GM06990 (cell line): ENCODE results near the gene ARMH4.

Experiments
- DNase-seq: peaks from one replicate; pipeline ENCODE4 v3.0.0-alpha.2; 2011; ENCODE audit not compliant: insufficient read length; ENCODE audit errors: extremely low read depth
- H3K27me3 ChIP-seq: replicated peaks from 2 replicates; pipeline ENCODE4 v1.6.0; 2011; ENCODE audit warnings: low read length; ENCODE audit not compliant: control insufficient read depth, insufficient read depth
- H3K36me3 ChIP-seq: 2 replicates; pipeline ENCODE4 v1.5.1; 2011; ENCODE audit warnings: low read length; ENCODE audit not compliant: control insufficient read depth, insufficient read depth
- H3K4me3 ChIP-seq: replicated peaks from 2 replicates; pipeline ENCODE4 v1.5.1; 2011; ENCODE audit warnings: low read depth, mild to moderate bottlenecking, control low read depth, low read length
- TF ChIP-seq, protein P1 (sequence below): IDR thresholded peaks from 2 replicates; pipeline ENCODE4 v1.5.1; 2011; ENCODE audit warnings: low read length, control low read depth, mild to moderate bottlenecking, inconsistent platforms; ENCODE audit not compliant: insufficient read depth, poor library complexity, severe bottlenecking

ARMH4 gene, protein sequence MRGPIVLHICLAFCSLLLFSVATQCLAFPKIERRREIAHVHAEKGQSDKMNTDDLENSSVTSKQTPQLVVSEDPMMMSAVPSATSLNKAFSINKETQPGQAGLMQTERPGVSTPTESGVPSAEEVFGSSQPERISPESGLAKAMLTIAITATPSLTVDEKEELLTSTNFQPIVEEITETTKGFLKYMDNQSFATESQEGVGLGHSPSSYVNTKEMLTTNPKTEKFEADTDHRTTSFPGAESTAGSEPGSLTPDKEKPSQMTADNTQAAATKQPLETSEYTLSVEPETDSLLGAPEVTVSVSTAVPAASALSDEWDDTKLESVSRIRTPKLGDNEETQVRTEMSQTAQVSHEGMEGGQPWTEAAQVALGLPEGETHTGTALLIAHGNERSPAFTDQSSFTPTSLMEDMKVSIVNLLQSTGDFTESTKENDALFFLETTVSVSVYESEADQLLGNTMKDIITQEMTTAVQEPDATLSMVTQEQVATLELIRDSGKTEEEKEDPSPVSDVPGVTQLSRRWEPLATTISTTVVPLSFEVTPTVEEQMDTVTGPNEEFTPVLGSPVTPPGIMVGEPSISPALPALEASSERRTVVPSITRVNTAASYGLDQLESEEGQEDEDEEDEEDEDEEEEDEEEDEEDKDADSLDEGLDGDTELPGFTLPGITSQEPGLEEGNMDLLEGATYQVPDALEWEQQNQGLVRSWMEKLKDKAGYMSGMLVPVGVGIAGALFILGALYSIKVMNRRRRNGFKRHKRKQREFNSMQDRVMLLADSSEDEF

DNA sequence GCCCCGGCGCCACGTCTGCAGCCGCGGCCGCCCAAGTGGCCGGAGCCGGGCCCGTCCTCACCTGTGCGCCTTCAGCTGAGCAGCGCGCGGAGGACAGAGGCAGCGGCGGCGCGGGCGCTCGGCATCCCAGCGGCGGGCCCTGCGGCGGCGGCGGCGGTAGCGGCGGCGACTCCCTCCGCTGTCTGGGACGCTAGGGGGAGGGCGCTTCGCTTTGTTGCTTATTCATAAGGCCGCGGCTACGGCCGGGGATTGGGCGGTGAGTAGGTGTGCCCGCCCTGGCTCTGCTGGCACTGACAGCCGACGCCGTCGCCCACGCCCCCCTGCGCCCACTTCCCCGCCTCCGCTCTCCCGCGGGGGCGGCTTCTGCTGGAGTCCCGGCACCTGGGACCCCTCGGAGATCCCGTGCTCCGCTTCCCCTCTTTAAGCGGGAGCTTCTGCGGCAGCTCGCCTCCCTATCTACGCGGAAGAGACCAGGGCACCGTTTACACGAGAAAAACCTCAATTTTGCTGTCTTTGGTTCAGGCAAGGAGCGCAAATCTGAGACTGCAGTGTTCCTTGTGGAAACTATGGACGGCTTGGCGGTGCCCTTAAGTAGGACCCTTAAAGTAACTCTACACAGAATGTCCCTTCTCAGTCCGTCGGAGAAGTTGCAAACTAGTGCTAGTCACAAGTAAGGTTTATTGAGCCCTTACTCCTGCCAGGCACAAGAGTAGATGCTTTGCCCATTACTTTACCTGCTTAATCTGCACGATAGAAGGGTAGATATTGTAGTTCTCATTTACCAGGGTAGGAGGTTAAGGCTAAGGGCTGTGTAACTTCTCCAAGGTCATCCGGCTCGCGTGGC is at the start of gene ARMH4:
TSS of gene ARMH4 (minus strand) at position 200 of the 844 bp plus-strand sequence. CDS start 12,855 bp downstream, outside the sequence.
- Histone ChIP-seq H3K4me3 (peak within 1 kb of the TSS; percentile 61), H3K27me3 (no peaks in the 10 kb centered on the region; the same call in none of the 2 replicates)
- DNase-seq, result peak; percentile 62

DNA sequence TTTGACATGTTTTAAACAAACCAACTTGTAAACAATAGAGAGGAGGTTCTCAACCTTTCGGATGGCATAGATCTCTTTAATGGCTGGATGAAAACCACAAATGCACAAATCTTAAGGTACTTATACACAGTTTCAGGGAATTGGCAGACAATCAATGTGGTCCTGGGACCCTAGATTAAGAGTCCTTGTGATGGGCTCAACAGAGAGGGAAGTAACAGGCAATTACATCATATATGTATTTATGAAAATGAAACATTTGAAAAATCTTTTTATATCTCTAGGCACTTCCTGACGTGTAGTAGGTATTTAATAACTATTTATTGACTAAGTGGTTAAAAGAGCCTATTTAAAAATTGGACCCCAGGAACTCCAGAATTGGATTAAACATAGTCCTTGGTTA is 48.8 kb upstream of the ARMH4 start:
- TF ChIP-seq, protein P1, sequence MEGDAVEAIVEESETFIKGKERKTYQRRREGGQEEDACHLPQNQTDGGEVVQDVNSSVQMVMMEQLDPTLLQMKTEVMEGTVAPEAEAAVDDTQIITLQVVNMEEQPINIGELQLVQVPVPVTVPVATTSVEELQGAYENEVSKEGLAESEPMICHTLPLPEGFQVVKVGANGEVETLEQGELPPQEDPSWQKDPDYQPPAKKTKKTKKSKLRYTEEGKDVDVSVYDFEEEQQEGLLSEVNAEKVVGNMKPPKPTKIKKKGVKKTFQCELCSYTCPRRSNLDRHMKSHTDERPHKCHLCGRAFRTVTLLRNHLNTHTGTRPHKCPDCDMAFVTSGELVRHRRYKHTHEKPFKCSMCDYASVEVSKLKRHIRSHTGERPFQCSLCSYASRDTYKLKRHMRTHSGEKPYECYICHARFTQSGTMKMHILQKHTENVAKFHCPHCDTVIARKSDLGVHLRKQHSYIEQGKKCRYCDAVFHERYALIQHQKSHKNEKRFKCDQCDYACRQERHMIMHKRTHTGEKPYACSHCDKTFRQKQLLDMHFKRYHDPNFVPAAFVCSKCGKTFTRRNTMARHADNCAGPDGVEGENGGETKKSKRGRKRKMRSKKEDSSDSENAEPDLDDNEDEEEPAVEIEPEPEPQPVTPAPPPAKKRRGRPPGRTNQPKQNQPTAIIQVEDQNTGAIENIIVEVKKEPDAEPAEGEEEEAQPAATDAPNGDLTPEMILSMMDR, result no peak
- H3K36me3 ChIP-seq, result no peaks in the 10 kb centered on the region; the same call in 1 of the 2 replicates
- no peak for DNase-seq
- peak overlapping the region; percentile 74 for H3K4me3 ChIP-seq
- H3K27me3 ChIP-seq, result no peaks in the 10 kb centered on the region

More for the DNA sequence above, at the start of gene ARMH4:
- H3K36me3 ChIP-seq, result no peaks in the 10 kb centered on the region
- TF ChIP-seq, protein P1, result no peak

DNA sequence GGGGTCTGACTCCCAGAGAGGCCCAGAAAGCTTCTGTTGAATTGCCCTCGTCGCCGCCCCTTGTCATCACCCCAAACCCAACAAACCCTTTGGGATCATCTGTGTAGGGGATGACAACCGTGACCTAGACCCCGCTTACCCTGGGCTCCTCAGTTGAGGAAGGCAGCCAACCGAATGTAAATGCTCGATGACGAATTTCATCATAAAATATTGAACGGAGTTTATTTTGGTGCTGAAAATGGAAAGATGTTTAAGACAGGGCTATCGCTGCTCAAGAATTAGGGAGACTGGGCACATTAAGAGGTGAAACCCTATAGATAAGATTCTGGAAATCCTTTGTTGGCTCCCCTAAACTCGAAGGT is 48.4 kb upstream of the ARMH4 start:
- no peak for DNase-seq
- TF ChIP-seq, protein P1, result no peak
- no peaks in the 10 kb centered on the region for H3K27me3 ChIP-seq
- H3K4me3 ChIP-seq, result peak overlapping the region; percentile 74
- H3K36me3 ChIP-seq, result no peaks in the 10 kb centered on the region; the same call in 1 of the 2 replicates

DNA sequence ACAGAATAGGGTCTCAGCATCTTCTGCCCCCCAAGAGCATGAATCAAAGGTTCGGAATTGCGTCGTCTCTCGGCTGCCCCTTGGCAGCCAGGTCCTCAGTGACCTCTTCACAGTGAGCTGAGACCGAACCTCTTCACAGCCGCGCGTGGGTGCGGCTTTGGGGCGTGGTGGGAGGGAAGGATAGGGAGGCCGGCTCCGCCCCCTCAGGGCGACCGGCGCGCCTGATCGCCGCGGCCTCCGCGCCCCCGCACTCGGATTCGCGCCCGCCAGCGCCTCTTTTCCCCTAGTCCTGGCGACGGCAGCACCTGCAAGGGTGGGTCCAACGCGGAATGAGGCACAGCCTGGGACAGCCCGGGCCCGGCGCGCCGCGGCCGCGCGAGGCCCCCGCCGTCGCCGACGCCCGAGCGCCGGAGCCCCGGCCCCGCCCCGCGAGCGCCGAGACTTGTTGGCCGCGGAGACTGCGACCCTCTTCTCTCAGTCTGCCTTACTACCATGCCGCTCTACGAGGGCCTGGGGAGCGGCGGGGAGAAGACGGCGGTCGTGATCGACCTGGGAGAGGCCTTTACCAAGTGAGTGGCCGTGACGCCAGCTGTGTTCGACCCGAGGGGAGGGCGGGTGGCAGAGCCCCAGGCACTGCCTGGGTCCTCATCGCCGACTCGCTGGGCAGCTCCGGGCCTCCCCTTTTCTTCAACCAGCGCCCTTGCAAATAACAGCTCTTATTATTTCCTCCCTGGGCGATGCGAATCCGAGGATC is 47.9 kb upstream of the ARMH4 start, which contains the start of gene ACTR10:
TSS of gene ACTR10 (plus strand) at position 424 of the 754 bp plus-strand sequence. CDS start at position 493, 69 bp downstream.
- Histone ChIP-seq H3K27me3 (no peaks in the 10 kb centered on the region), H3K4me3 (peak within 1 kb of the TSS; percentile 74), H3K36me3 (no peaks in the 10 kb centered on the region; the same call in 1 of the 2 replicates)
- peak; percentile 93 for DNase-seq
- TF ChIP-seq, protein P1, result no peak

DNA sequence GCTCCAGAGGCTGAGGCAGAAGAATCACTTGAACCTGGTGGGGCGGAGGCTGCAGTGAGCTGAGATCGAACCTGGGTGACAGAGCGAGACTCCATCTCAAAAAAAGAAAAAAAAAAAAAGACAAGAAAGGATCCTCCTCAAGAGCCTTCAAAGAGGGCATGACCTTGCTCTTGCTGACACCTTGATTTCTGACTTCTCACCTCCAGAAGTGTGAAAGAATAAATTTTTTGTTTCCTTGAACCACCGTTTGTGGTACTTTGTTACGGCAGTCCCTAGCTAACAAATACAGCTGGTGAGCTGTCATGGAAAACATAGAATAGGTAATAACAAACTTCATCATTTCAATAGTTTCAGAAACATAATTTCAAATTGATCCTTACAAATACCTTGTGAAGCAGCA is 46.1 kb upstream of the ARMH4 start:
- no peaks in the 10 kb centered on the region for H3K36me3 ChIP-seq
- TF ChIP-seq, protein P1, result no peak
- DNase-seq, result no peak
- H3K4me3 ChIP-seq, result no peak overlapping the region
- no peaks in the 10 kb centered on the region for H3K27me3 ChIP-seq
